Ramos (cell line): ENCODE data around the gene RSRC1.

Experiments used
- in situ Hi-C: fragments of 300-500 bp; cut with MboI; formaldehyde crosslinking; loops from one replicate; pipeline ENCODE4 v1.14.3; 2022; ENCODE audit warnings: low sequenced_read_pairs; ENCODE audit not compliant: unreplicated experiment

Gene RSRC1

DNA sequence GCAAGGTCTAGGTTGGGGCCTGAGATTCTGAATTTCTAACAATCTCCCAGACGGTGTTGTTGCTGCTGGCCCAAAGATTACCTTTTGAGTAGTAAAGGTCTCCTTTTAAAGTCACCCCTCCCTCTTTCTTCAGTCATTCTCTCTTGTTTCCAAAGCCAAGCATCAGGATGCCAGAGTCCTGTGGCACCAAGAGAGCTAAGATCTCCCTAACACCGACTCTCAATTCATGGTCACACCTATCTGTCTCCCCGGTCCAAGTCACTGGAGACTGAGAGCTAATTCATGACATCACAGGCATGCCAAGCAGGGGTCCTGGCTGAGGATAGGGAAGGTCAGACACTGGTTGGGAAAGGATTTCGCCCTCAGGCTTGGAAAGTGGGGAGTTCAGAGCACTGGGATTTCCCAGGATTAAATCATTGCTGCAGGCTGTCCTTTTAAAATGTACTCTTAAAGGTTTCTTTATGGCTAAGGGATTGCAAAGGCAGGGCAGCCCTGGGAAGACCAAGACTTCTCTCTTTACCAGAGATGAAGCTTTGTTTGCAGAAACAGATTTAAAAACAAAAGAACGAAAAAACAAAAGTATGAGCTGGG is 11.0 kb upstream of the RSRC1 start:
- in situ Hi-C loops = no loop called here

GRCh38 chr3:158100681-158101080 is 9.2 kb upstream of the RSRC1 start:
- in situ Hi-C loops = loop anchor here (25.0 kb wide), 1 partner anchor 938 kb away; the partner anchor contains the start of gene CCNL1

- in situ Hi-C loops = loop anchor here (25.0 kb wide), 1 partner anchor 939 kb away; the partner anchor contains the start of gene CCNL1
Observed at GRCh38 chr3:158101335-158102241, 8.3 kb upstream of the RSRC1 start.

DNA sequence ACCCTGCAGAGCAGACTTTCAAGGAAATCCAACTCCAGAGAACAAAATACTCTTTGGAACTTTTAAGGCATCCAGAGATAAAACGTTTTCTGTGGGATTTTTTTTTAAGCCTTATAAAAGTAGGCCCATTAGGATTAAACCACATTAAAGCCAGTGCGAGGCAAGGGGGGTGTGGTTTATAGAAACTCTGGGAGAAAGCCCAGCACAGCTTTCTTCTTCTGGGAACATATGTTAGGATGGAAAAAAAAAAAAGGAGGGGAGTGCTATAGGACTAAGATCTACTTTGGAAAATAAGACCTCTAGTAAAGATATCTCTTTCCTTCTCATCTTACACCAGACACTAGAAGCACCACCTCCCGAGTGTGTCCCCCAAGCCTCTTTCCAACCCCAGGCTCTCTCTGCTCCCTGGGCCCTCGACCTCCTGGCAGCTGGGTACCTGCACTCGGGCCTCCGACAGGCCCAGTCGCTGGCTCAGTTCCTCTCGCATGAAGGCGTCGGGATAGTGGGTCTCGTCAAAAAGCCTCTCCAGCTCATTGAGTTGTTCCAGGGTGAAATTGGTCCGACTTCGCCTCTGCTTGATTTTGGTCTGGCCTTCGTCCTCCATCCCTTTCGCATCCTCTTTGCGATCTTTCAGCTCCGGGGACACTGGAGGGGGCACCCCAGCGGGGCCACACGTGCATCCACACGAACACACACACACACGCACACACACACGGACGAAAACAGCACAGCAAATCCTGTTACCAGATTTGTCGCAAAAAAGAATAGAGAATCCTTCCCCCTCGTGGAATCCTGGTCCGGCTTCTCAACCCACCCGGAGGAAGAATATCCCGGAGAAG is 7.4 kb upstream of the RSRC1 start:
- in situ Hi-C loops = loop anchor here (25.0 kb wide), 1 partner anchor 940 kb away; the partner anchor contains the start of gene CCNL1

DNA sequence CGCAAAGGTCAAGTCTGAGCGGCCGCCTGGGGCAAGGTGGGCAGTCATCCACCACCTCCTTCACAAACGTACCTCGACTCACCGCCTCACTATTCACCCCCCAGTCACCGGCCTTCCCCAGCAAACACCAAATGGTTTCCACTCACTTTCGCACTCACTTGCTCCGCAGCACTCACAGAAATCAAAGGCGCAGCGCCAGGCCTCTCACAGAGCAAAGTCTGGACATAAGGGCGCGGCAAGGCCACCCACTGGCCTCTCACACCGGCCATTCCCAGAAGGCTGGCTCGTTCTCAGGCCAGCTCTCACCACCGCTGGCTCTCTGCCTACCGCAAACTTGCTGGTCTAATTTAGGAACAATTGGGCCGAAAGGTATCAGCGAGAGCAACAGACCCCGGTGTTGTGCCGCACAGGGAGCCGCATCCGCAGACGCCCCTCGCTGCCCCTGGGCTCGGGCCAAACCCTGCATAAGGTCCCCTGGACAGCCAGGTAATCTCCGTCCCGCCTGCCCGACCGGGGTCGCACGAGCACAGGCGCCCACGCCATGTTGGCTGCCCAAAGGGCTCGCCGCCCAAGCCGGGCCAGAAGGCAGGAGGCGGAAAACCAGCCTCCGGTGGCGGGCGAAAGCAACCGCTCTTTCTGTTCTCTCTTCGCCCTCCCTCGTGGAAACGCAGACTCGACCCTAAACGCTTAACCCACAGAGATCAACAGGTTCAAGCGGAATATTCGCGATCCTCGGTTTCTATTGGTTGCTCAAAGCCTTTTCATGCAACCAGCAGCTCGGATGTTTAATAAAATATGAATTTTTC is 6.6 kb upstream of the RSRC1 start:
- in situ Hi-C loops = loop anchor here (25.0 kb wide), 1 partner anchor 941 kb away; the partner anchor contains the start of gene CCNL1

DNA sequence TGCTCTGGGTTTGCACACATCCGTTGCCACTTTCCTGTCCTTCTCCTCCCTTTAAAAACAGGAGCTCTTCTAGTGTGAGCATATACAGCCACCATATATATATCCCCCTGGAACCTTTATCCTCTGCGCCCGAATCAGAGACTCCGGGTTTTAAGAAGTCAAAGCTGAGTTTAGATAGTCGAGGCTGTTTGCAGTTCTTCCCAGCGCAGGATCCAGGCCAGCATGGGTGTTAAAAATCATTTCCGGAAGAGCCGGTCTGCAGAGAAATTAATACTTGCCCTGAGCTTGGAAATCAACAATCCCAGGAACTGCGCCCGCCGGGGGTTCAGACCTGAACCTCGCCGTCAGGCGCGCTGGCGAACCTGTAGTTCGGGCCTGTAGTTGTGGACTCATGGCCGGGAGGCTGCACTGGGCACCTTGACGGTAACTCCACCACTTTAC is 6.0 kb upstream of the RSRC1 start:
- in situ Hi-C loops = loop anchor here (25.0 kb wide), 1 partner anchor 942 kb away; the partner anchor contains the start of gene CCNL1

DNA sequence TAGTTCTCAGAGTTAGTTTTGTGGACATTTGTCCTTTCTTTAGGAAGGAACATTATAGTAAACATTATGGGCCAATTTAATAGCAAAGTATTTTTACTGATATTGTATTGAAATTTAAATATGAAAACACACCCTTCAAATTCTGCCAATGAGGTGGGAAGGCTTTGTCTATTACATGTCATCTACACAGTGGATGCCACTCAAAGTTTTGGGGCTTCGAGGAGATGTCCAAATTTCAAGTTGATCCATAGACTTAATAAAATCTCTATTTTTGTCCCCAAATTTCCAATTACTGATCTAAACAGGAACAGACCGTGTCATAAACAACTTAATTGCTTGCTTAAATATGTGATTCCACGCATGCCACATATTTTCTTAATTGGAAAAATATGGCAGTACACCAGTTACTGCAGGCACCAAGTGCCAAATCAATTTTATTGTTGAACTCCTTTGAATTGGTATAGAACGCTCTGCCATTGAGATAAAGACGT is 5.4 kb upstream of the RSRC1 start:
- in situ Hi-C loops = loop anchor here (25.0 kb wide), 1 partner anchor 942 kb away; the partner anchor contains the start of gene CCNL1

DNA sequence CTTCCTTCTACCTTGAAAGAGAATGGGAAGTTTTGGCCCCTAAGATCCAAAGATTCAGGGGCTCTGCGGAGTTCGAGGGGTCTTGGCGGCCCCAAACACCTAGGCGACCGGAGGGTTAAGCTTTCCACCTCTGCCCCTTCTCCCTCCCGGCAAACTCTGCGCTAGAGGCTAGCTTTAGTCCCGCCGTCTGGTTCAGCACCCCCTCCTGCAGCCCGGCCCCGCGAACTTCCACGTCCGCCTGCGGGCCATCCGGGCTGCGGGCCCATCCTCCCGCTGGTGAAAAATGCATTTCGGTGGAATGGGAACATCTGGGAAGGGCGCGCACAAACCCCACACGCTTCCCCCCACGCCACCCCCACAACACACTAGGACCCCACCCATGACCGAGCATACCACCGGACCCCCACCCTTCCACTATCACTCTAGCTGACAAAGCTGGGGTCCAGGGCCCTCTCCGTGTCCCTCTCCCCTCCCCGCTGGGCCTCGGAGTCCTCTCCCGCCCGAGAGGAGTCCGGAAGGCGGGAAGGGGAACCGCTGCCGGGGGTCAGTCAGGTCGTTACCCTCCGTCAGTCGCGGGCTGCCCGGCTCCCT is 4.7 kb upstream of the RSRC1 start:
- in situ Hi-C loops = loop anchor here (25.0 kb wide), 1 partner anchor 943 kb away; the partner anchor contains the start of gene CCNL1

DNA sequence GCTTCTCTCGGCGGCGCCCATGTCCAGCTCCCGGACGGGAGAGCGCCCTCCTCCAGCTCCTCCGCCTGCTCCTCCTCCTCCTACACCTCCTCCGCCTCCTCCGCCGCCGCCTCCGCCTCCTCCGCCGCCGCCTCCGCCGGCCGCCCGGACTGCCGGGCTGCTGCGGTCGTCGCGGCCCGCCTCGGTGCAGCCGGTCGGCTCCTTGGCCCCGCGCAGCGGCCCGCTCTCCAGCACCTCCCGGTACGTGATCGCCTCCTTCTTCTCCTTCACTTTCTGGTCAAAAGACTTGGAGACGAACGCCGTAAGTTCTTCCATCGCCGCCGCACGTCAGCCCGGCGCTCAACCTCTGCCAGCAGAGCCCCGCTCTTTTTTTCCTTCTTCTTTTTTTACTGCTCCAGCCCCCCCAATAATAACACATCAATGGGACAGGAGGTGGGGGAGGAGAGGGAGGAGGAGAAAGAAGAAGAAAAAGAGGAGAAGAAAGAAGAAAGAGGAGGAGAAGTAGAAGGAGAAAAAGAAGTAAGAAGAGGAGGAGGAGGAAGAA is 4.1 kb upstream of the RSRC1 start:
- in situ Hi-C loops = loop anchor here (25.0 kb wide), 1 partner anchor 943 kb away; the partner anchor contains the start of gene CCNL1

- in situ Hi-C loops = loop anchor here (25.0 kb wide), 1 partner anchor 945 kb away; the partner anchor contains the start of gene CCNL1
Observed at GRCh38 chr3:158106766-158107471, 3.0 kb upstream of the RSRC1 start.

- in situ Hi-C loops = loop anchor here (25.0 kb wide), 1 partner anchor 946 kb away; the partner anchor contains the start of gene CCNL1
Observed at GRCh38 chr3:158107605-158108444, 2.1 kb upstream of the RSRC1 start.

DNA sequence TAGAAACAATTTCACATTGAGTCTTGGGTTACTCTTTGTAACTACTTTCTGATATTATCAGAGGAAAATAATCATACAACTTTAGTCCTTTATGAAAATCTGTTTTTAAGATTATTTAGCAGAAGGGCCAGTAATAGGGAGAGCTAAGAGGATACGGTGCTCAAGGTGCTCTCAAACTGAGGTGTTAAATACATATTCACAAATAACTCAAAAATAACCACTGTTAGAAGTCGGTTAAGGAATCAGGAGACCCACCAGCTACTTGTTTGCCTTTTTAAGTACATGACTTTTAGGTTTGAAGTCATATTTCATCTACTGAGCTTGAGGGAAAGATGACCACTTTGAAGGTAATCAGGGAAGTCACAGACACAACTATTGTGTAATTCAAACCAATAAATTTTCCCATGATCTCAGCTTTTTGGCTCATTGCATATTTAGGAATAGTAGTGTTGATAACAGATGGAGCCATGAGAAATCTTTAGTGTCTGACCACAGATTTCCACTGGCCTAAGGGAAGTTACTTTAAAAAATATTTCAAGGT is 1.4 kb upstream of the RSRC1 start:
- in situ Hi-C loops = loop anchor here (25.0 kb wide), 1 partner anchor 946 kb away; the partner anchor contains the start of gene CCNL1

DNA sequence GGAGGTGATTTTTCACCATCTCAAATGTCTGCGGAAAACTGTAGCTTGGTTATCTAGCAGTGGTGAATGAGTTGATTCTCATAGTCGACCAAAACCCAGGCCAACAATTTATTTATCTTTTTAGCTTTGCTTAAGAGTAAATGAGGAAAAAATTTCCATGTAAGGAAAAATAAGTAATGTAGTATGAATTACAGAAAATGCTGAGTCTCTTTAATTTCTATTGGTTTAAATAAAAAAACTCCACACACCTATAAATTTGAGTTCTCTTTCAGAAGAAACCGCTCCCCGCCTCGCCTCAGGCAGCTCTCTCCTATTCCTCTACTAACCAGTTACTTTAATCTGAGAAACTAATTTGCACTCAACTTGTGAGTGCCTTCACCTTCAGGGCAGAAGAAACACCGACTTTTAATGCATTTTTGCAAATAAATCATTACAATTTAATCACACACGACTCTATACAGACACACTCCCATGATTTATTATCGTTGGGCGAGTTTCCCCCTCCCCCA is 540 bp upstream of the RSRC1 start:
- in situ Hi-C loops = loop anchor here (25.0 kb wide), 1 partner anchor 947 kb away; the partner anchor contains the start of gene CCNL1

DNA sequence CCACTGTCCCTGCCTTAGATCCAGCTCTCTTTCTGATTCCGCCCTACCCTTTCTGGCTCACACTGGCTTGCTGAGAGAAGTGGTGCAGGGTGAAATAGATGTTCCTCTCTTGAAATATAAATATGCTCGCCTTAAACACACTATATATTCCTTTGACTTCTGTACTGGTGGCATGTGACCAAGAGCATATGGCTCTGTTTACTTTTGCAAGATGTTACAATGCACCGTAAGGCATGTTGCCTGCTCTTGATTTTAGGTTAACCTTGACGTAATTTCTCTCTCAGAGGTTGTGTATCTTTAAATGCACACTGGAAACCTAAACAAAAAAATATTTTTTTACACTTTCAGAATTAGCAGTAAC is 749 bp downstream of the RSRC1 start:
- in situ Hi-C loops = loop anchor here (25.0 kb wide), 1 partner anchor 948 kb away; the partner anchor contains the start of gene CCNL1

DNA sequence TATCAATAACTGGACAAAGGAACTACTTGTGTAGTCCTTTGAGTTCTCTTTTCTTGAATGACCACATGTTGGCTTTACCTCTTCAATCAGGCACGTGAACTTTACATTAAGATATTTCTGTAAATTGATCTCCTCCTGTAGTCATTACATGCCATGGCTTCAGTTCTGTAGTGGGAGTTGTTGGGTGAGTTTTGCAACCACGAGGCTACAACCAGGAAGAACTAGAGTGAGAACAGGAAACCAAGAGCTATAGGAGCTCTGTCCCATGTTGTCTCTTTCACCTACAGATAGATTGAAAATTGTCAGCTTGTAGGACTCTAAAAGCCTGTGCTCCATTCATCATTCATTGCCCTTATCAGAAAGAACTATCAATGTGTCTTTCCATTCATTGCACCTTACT is 2.0 kb downstream of the RSRC1 start:
- in situ Hi-C loops = loop anchor here (25.0 kb wide), 1 partner anchor 950 kb away; the partner anchor contains the start of gene CCNL1

DNA sequence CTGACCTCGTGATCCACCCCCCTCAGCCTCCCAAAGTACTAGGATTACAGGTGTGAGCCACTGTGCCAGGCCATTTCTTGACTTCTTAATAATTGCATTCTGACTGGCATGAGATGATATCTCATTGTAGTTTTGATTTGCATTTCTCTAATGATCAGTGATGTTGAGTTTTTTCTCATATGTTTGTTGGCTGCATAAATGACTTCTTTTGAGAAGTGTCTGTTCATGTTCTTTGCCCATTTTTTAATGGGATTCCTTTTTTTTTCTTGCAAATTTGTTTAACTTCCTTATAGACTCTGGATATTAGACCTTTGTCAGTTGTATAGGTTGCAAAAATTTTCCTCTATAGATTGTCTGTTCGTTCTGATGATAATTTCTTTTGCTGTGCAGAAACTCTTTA is 3.7 kb downstream of the RSRC1 start:
- in situ Hi-C loops = loop anchor here (25.0 kb wide), 1 partner anchor 951 kb away; the partner anchor contains the start of gene CCNL1
